Muscle layer of duodenum (tissue), 2 donors: ENCODE measurements around the gene PDZK1IP1.
"Not testable (repeated sequence)": the region's sequence is repeated elsewhere in the genome, so short reads cannot be mapped to it uniquely, and the experiment has no call there.

Experiments used
- H3K27ac ChIP-seq: one replicate; pipeline ENCODE4 v1.7.0; 2013; ENCODE audit warnings: mild to moderate bottlenecking, low read length
- H3K27me3 ChIP-seq: one replicate; pipeline ENCODE4 v1.7.0; 2013; ENCODE audit warnings: low read depth, mild to moderate bottlenecking, control low read depth, low read length
- H3K36me3 ChIP-seq, 2 donors: one replicate each; pipeline ENCODE4 v1.7.0; 2013; ENCODE audit warnings: low read length in 2 of 2, control low read depth in 1 of 2, mild to moderate bottlenecking in 1 of 2; ENCODE audit not compliant: insufficient read depth in 2 of 2, control insufficient read depth in 1 of 2
- H3K4me1 ChIP-seq, 2 donors: one replicate each; pipeline ENCODE4 v1.7.0; 2013; ENCODE audit warnings: low read length in 2 of 2, mild to moderate bottlenecking in 2 of 2, control low read depth in 1 of 2, moderate library complexity in 1 of 2; ENCODE audit not compliant: insufficient read depth in 2 of 2, control insufficient read depth in 1 of 2
- H3K4me3 ChIP-seq, 2 donors: one replicate each; pipeline ENCODE4 v1.7.0; 2013; ENCODE audit warnings: low read length in 2 of 2, low read depth in 1 of 2, mild to moderate bottlenecking in 1 of 2
- H3K9me3 ChIP-seq, 2 donors: one replicate each; pipeline ENCODE4 v1.7.0; 2013; ENCODE audit warnings: low read length in 2 of 2, control low read depth in 1 of 2, mild to moderate bottlenecking in 1 of 2; ENCODE audit not compliant: control insufficient read depth in 1 of 2
- donor health status: healthy.

PDZK1IP1 gene

GRCh38 chr1:47209091-47209490 is 19.3 kb upstream of the PDZK1IP1 start:
- Histone ChIP-seq H3K36me3 (no peaks in the 10 kb centered on the region), H3K27ac (no peak overlapping the region), H3K4me1 (no peaks in the 10 kb centered on the region), H3K9me3 (no peaks in the 10 kb centered on the region), H3K27me3 (peaks cover 6% of the 10 kb centered on the region), H3K4me3 (no peak overlapping the region)

- Histone ChIP-seq H3K36me3 (no peaks in the 10 kb centered on the region), H3K27ac (no peak overlapping the region), H3K4me1 (no peaks in the 10 kb centered on the region), H3K27me3 (peaks cover 6% of the 10 kb centered on the region), H3K9me3 (no peaks in the 10 kb centered on the region), H3K4me3 (no peak overlapping the region)
These were observed 18.6 kb upstream of the PDZK1IP1 start for GRCh38 chr1:47208374-47208850.

DNA sequence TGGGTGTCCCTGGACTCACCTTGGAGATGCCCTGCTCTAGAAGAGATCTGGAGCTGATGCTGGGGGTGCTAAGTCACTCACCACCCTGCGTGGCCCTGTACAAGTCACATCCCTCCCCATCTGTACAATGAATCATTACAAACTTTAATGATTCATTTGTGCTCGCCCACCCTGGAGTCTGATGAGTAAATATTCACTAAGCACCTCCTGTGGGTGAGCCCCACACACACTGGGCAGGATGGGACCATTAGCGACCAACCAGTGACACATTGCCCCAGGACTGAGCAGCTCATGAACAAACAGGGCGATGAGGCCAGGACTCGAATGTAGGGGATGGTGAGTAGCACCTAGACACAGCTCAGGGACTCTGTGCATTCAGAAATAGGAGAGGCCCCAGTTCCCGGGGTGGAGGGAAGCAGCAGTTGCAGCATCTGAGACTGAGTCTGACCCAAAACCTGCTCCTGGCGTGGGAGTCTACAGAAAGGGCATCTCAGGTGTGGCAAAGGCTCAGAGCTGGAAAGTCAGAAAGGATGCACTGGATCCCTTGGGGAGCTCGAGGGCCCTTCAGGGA is 18.1 kb upstream of the PDZK1IP1 start:
- H3K4me1 ChIP-seq, result no peaks in the 10 kb centered on the region
- no peaks in the 10 kb centered on the region for H3K9me3 ChIP-seq
- H3K27me3 ChIP-seq, result peaks cover 6% of the 10 kb centered on the region
- H3K27ac ChIP-seq, result no peak overlapping the region
- no peak overlapping the region for H3K4me3 ChIP-seq
- H3K36me3 ChIP-seq, result no peaks in the 10 kb centered on the region

DNA sequence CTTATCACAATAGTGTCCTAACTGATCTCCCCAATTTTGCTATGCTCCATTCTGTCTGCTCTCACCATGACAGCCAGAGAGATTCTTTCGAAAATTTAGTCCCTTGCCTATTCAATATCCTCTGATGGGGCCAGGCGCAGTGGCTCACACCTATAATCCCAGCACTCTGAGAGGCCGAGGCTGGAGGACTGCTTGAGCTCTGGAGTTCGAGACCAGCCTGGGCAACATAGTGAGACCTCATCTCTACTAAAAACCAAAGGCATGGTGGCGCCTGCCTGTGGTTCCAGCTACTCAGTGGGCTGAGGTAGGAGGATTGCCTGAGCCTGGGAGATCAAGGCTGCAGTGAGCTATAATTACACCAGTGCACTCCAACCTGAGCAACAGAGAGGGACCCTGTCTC is 16.1 kb upstream of the PDZK1IP1 start:
- Histone ChIP-seq H3K27me3 (peaks cover 6% of the 10 kb centered on the region), H3K36me3 (no peaks in the 10 kb centered on the region), H3K4me3 (no peak overlapping the region), H3K27ac (no peak overlapping the region), H3K4me1 (no peaks in the 10 kb centered on the region), H3K9me3 (no peaks in the 10 kb centered on the region)

- H3K27ac ChIP-seq, H3K4me1 ChIP-seq, H3K4me3 ChIP-seq, H3K36me3 ChIP-seq, H3K27me3 ChIP-seq, H3K9me3 ChIP-seq: not testable (repeated sequence)
These were observed 13.7 kb upstream of the PDZK1IP1 start for GRCh38 chr1:47203504-47203903.

DNA sequence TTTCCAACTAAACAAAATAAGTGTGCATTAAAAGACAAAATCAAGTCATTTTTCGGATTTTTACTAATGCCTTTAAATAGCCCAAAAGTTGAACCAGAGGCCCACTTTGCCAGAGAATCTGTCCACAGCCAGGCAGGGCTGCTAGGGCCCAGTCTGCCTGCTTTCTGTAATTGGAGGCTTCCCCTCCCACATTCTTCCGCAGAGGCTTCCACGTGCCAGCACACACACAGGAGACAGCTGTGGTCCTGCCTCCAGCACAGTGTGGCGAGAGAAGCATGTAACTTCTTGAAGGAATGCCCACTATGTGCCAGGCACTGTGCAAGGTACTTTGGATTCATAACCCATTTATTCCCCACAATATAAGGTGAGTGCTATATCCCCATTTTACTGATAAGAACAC is 11.3 kb upstream of the PDZK1IP1 start:
- Histone ChIP-seq H3K9me3 (no peaks in the 10 kb centered on the region), H3K36me3 (no peaks in the 10 kb centered on the region), H3K27ac (no peak overlapping the region), H3K4me3 (no peak overlapping the region), H3K4me1 (no peaks in the 10 kb centered on the region), H3K27me3 (no peaks in the 10 kb centered on the region)

DNA sequence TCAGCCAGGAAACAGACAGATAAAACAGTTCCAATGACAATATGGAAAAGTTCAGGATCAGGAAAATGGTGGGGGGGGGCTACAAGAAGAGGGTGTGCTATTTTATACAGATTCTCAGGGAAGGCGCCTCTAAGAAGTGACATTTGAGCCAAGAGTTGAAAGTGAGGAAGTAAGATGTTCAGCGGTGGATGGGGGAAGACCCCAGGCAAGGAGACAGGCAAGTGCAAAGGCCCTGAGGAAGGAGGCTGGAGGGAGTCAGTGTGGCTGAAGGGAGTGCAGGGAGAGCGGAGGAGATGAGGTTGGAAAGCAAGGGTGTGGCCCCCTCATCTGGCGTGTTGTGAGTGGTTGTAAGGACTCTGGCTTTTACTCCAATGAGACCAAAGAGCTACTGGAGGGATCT is 8.4 kb upstream of the PDZK1IP1 start:
- Histone ChIP-seq H3K36me3 (no peaks in the 10 kb centered on the region), H3K4me3 (no peak overlapping the region), H3K27me3 (no peaks in the 10 kb centered on the region), H3K4me1 (no peaks in the 10 kb centered on the region), H3K9me3 (no peaks in the 10 kb centered on the region), H3K27ac (no peak overlapping the region)

GRCh38 chr1:47196622-47197021 is 6.8 kb upstream of the PDZK1IP1 start:
- Histone ChIP-seq H3K9me3 (no peaks in the 10 kb centered on the region), H3K36me3 (no peaks in the 10 kb centered on the region), H3K4me3 (no peak overlapping the region), H3K4me1 (peaks cover 0 to 2% of the 10 kb centered on the region in 2 donors), H3K27ac (no peak overlapping the region), H3K27me3 (no peaks in the 10 kb centered on the region)

- H3K9me3 ChIP-seq, H3K27ac ChIP-seq, H3K36me3 ChIP-seq, H3K27me3 ChIP-seq, H3K4me3 ChIP-seq, H3K4me1 ChIP-seq: not testable (repeated sequence)
These were observed 6.1 kb upstream of the PDZK1IP1 start for GRCh38 chr1:47195981-47196380.

GRCh38 chr1:47194311-47194710 is 4.5 kb upstream of the PDZK1IP1 start:
- Histone ChIP-seq H3K27ac (no peak overlapping the region), H3K4me1 (peaks cover 0 to 5% of the 10 kb centered on the region in 2 donors)

GRCh38 chr1:47193496-47193895 is 3.7 kb upstream of the PDZK1IP1 start:
- not testable (repeated sequence) for H3K4me1 ChIP-seq, H3K9me3 ChIP-seq, H3K27ac ChIP-seq, H3K27me3 ChIP-seq, H3K36me3 ChIP-seq, H3K4me3 ChIP-seq

More at GRCh38 chr1:47194311-47194710, 4.5 kb upstream of the PDZK1IP1 start:
- H3K36me3 ChIP-seq, result no peaks in the 10 kb centered on the region
- H3K27me3 ChIP-seq, result no peaks in the 10 kb centered on the region
- no peak overlapping the region for H3K4me3 ChIP-seq
- H3K9me3 ChIP-seq, result no peaks in the 10 kb centered on the region
